ENCODE results near the gene PTPN14. TPM values are rescaled to one million over a fixed set of nuclear protein-coding genes. Genes with fewer than 3 reads are reported as not detected.
A peak's percentile ranks its signal among the peaks of the same experiment; 100 is the strongest.

Gene PTPN14
- polyA plus RNA-seq, 1 experiment, result 34.2 TPM

- ChIA-PET POLR2A (no interaction called here), CTCF (interaction anchor here (0.6 to 2.2 kb wide), 3 partner anchors 10 to 242 kb away, joined by 3 to 8 read pairs (median 6); no protein-coding TSS in a partner anchor)
- no peak for TF ChIP-seq CTCF (IDR thresholded peaks at IDR 0.05; ENCODE audit: low read depth, low read length)
- Histone ChIP-seq H3K27me3 (ENCODE audit: control insufficient read depth, insufficient read depth, low read length) (no peaks in the 10 kb centered on the region), H3K4me3 (ENCODE audit: low read depth, low read length) (no peak overlapping the region), H3K27ac (ENCODE audit: low read depth, low read length) (no peak overlapping the region), H3K9me3 (ENCODE audit: control insufficient read depth, insufficient read depth, low read length) (peaks cover 10% of the 10 kb centered on the region)
- DNase-seq (ENCODE audit: low read depth, low spot score), result no peak
Observed at GRCh38 chr1:214574598-214575411, 23.4 kb upstream of the PTPN14 start.

GRCh38 chr1:214573386-214574318 lies 22.2 kb upstream of the PTPN14 start:
- no peak overlapping the region for H3K27ac ChIP-seq (ENCODE audit: low read depth, low read length)
- ChIA-PET CTCF (interaction anchor here (0.6 to 2.2 kb wide), 6 partner anchors 9 to 313 kb away, joined by 3 to 8 read pairs (median 5); no protein-coding TSS in a partner anchor), POLR2A (interaction anchor here (1.2 kb wide), 1 partner anchor 24 kb away, joined by 5 read pairs; no protein-coding TSS in a partner anchor)
- no peak for DNase-seq (ENCODE audit: low read depth, low spot score)
- H3K9me3 ChIP-seq (ENCODE audit: control insufficient read depth, insufficient read depth, low read length), result peaks cover 10% of the 10 kb centered on the region
- no peak overlapping the region for H3K4me3 ChIP-seq (ENCODE audit: low read depth, low read length)
- no peaks in the 10 kb centered on the region for H3K27me3 ChIP-seq (ENCODE audit: control insufficient read depth, insufficient read depth, low read length)
- TF ChIP-seq CTCF (IDR thresholded peaks at IDR 0.05; ENCODE audit: low read depth, low read length), result no peak

GRCh38 chr1:214571281-214571680 lies 19.9 kb upstream of the PTPN14 start:
- no peak for TF ChIP-seq CTCF (IDR thresholded peaks at IDR 0.05; ENCODE audit: low read depth, low read length)

GRCh38 chr1:214570442-214570841 lies 19.0 kb upstream of the PTPN14 start:
- no peak for TF ChIP-seq CTCF (IDR thresholded peaks at IDR 0.05; ENCODE audit: low read depth, low read length)
- DNase-seq (ENCODE audit: low read depth, low spot score), result no peak
- H3K27me3 ChIP-seq (ENCODE audit: control insufficient read depth, insufficient read depth, low read length), result no peaks in the 10 kb centered on the region
- CTCF ChIA-PET, result interaction anchor here (4.5 kb wide), 1 partner anchor 238 kb away, joined by 17 read pairs; no protein-coding TSS in a partner anchor
- POLR2A ChIA-PET, result no interaction called here
- no peaks in the 10 kb centered on the region for H3K9me3 ChIP-seq (ENCODE audit: control insufficient read depth, insufficient read depth, low read length)
- H3K27ac ChIP-seq (ENCODE audit: low read depth, low read length), result peak overlapping the region; percentile 40
- H3K4me3 ChIP-seq (ENCODE audit: low read depth, low read length), result no peak overlapping the region

More at GRCh38 chr1:214571281-214571680, 19.9 kb upstream of the PTPN14 start:
- ChIA-PET CTCF (interaction anchor here (4.5 kb wide), 1 partner anchor 239 kb away, joined by 17 read pairs; no protein-coding TSS in a partner anchor), POLR2A (no interaction called here)
- Histone ChIP-seq H3K27me3 (ENCODE audit: control insufficient read depth, insufficient read depth, low read length) (no peaks in the 10 kb centered on the region), H3K27ac (ENCODE audit: low read depth, low read length) (no peak overlapping the region), H3K4me3 (ENCODE audit: low read depth, low read length) (no peak overlapping the region), H3K9me3 (ENCODE audit: control insufficient read depth, insufficient read depth, low read length) (peaks cover 4% of the 10 kb centered on the region; the same call in 1 of the 2 replicates)
- no peak for DNase-seq (ENCODE audit: low read depth, low spot score)

Measured in AG04450 (cell line).